ENCODE measurements around the gene BLTP1. TPM values are rescaled to one million over a fixed set of nuclear protein-coding genes. Genes with fewer than 3 reads are reported as not detected.

BLTP1 gene
- 40.1 and 77.5 TPM in 2 replicates for total RNA-seq

GRCh38 chr4:122151982-122152710, at the start of gene BLTP1:
TSS of gene BLTP1 (plus strand) at chr4:122152331. CDS start at chr4:122170648, 18,317 bp downstream.

Other genes with a start within 250 kb of the BLTP1 start
- gene TRPC3, start 200.3 kb upstream of the BLTP1 start, total RNA-seq: under 0.01 and 0.19 TPM in 2 replicates
- gene ADAD1, start 226.7 kb downstream of the BLTP1 start, total RNA-seq: not detected in 2 replicates